OCI-LY3 (cell line): ENCODE results near the gene PIP5K1B.

ENCODE experiments used
- H2AFZ ChIP-seq: fragments of 200-600, 300-600 bp; shearing (Covaris generic); 2 replicates; pipeline ENCODE4 v1.6.0; 2014; ENCODE audit warnings: antibody characterized with exemption, low read depth, low read length
- H3K27ac ChIP-seq: fragments of 200-600, 300-600 bp; sonication (generic); 2 replicates; pipeline ENCODE4 v1.5.1; 2014; ENCODE audit warnings: mild to moderate bottlenecking, low read length, moderate library complexity, mixed read lengths
- H3K27me3 ChIP-seq: fragments of 200-600, 300-600 bp; sonication (generic); 2 replicates; pipeline ENCODE4 v1.6.1; 2014; ENCODE audit warnings: low read depth, low read length, mixed read lengths
- H3K36me3 ChIP-seq: fragments of 200-600, 300-600 bp; sonication (generic); replicated peaks from 2 replicates; pipeline ENCODE3; 2014; ENCODE audit warnings: low read depth, low read length, mixed read lengths
- H3K4me1 ChIP-seq: fragments of 300-600, 200-600 bp; sonication (generic); 2 replicates; pipeline ENCODE4 v1.6.1; 2014; ENCODE audit warnings: low read length, mixed read lengths
- H3K4me2 ChIP-seq: fragments of 200-600, 300-600 bp; sonication (generic); 2 replicates; pipeline ENCODE4 v1.6.1; 2014; ENCODE audit warnings: low read length, mixed read lengths
- H3K4me3 ChIP-seq: fragments of 300-600, 200-600 bp; sonication (generic); 2 replicates; pipeline ENCODE4 v1.5.1; 2014; ENCODE audit warnings: antibody characterized with exemption, mild to moderate bottlenecking, low read length, moderate library complexity
- H3K79me2 ChIP-seq: fragments of 300-600, 200-600 bp; shearing (Covaris generic); 2 replicates; pipeline ENCODE4 v1.6.1; 2014; ENCODE audit warnings: mild to moderate bottlenecking, low read length, mixed read lengths
- H3K9ac ChIP-seq: fragments of 300-600, 200-600 bp; shearing (Covaris generic); 2 replicates; pipeline ENCODE4 v1.6.0; 2014; ENCODE audit warnings: mild to moderate bottlenecking, low read length, moderate library complexity
- H3K9me3 ChIP-seq: fragments of 200-600, 300-600 bp; shearing (Covaris generic); 2 replicates; pipeline ENCODE4 v1.6.1; 2014; ENCODE audit warnings: low read length, mixed read lengths; ENCODE audit not compliant: insufficient read depth
- H4K20me1 ChIP-seq: fragments of 200-600, 300-600 bp; sonication (generic); 2 replicates; pipeline ENCODE4 v1.6.1; 2016; ENCODE audit warnings: low read length, mixed read lengths; ENCODE audit not compliant: insufficient read depth
- EZH2phosphoT487 ChIP-seq: fragments of 200-600 bp; shearing (Covaris generic); IDR thresholded peaks from 2 replicates; pipeline ENCODE4 v1.6.1; 2018; ENCODE audit warnings: antibody characterized with exemption, mixed run types, low read depth
- TF ChIP-seq, protein P1 (sequence below): fragments of 200-600, 300-600 bp; sonication (generic); IDR thresholded peaks from 2 replicates; pipeline ENCODE4 v1.5.1; 2014; ENCODE audit warnings: antibody characterized with exemption, low read length, low read depth

Gene PIP5K1B

DNA sequence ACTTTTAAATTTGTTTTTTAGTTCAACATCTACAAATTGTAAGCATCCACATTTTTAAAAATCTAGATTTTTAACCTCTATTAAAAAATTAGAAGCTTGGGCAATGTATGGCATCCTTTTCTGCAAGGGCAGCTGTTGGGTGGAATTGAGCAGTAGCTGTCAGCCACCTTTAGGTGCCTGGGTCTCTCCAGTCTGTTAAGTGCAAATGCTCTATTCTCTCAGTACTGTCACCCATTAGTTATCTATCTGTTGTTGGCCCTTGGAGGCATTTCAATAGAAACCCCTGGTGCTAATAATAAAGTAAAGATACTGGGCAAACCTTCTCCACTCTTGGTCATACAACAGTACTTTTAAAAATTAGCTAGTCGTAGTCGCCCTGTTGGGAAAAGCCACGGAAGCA lies 63.6 kb downstream of the PIP5K1B start:
- Histone ChIP-seq H3K27ac (no peak overlapping the region), H3K4me3 (no peak overlapping the region), H3K9me3 (no peaks in the 10 kb centered on the region), H3K79me2 (no peaks in the 10 kb centered on the region), H2AFZ (no peak overlapping the region), H3K36me3 (no peaks in the 10 kb centered on the region), H4K20me1 (no peaks in the 10 kb centered on the region), H3K4me1 (no peaks in the 10 kb centered on the region), H3K4me2 (no peak overlapping the region), H3K27me3 (peaks cover 4% of the 10 kb centered on the region), H3K9ac (no peak overlapping the region)
- TF ChIP-seq, protein P1, sequence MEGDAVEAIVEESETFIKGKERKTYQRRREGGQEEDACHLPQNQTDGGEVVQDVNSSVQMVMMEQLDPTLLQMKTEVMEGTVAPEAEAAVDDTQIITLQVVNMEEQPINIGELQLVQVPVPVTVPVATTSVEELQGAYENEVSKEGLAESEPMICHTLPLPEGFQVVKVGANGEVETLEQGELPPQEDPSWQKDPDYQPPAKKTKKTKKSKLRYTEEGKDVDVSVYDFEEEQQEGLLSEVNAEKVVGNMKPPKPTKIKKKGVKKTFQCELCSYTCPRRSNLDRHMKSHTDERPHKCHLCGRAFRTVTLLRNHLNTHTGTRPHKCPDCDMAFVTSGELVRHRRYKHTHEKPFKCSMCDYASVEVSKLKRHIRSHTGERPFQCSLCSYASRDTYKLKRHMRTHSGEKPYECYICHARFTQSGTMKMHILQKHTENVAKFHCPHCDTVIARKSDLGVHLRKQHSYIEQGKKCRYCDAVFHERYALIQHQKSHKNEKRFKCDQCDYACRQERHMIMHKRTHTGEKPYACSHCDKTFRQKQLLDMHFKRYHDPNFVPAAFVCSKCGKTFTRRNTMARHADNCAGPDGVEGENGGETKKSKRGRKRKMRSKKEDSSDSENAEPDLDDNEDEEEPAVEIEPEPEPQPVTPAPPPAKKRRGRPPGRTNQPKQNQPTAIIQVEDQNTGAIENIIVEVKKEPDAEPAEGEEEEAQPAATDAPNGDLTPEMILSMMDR, result no peak
- TF ChIP-seq EZH2phosphoT487, result no peak

DNA sequence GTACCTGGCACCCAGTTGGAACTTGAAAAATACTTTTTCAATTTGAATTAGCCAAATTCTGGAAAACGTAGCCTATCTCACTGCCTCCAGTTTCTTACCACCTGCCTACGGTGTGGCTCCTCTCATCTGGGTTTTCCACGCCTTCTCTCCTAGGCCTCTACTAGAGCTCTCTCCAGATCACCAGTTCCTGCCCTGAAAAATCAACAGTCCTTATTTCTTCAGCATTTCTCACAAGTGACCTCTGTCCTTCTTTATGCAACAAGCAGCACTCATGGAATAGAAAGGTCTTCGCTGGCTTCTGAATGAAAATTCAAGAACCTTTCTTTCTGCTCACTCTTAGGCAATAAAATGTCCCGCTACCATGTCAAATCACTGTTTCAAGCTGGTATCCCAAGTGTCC lies 64.8 kb downstream of the PIP5K1B start:
- H3K9ac ChIP-seq, result no peak overlapping the region
- H3K4me3 ChIP-seq, result no peak overlapping the region
- no peak overlapping the region for H3K27ac ChIP-seq
- H3K9me3 ChIP-seq, result no peaks in the 10 kb centered on the region
- H3K4me1 ChIP-seq, result no peaks in the 10 kb centered on the region
- H4K20me1 ChIP-seq, result no peaks in the 10 kb centered on the region
- H3K79me2 ChIP-seq, result no peaks in the 10 kb centered on the region
- TF ChIP-seq, protein P1, result no peak
- TF ChIP-seq EZH2phosphoT487, result no peak
- H3K36me3 ChIP-seq, result no peaks in the 10 kb centered on the region
- peaks cover 10% of the 10 kb centered on the region for H3K27me3 ChIP-seq
- H2AFZ ChIP-seq, result no peak overlapping the region
- no peak overlapping the region for H3K4me2 ChIP-seq

DNA sequence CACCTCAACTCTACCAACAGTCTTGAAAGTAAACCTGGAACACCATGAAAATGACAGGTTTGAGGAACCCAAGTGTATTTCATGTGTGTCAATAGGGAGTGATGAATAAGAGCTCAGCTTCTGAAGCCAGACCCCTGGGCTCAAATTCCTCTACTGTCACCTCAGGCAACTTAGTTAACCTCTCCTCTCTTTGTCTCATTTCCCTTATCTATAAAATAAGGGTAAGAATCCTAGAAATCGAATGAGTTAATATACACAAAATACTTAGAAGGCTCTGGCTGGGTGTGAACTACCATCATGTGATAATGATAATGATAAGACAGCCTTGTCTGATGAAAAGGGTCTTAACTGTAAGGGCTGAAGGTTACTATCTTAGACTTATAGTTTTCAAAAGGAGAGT lies 66.3 kb downstream of the PIP5K1B start:
- Histone ChIP-seq H3K27me3 (peaks cover 10% of the 10 kb centered on the region), H3K79me2 (no peaks in the 10 kb centered on the region), H3K27ac (no peak overlapping the region), H4K20me1 (no peaks in the 10 kb centered on the region), H3K4me2 (no peak overlapping the region), H3K4me1 (no peaks in the 10 kb centered on the region), H3K9me3 (no peaks in the 10 kb centered on the region), H3K4me3 (no peak overlapping the region), H3K9ac (no peak overlapping the region), H3K36me3 (no peaks in the 10 kb centered on the region), H2AFZ (no peak overlapping the region)
- TF ChIP-seq EZH2phosphoT487, result no peak
- TF ChIP-seq, protein P1, result no peak

DNA sequence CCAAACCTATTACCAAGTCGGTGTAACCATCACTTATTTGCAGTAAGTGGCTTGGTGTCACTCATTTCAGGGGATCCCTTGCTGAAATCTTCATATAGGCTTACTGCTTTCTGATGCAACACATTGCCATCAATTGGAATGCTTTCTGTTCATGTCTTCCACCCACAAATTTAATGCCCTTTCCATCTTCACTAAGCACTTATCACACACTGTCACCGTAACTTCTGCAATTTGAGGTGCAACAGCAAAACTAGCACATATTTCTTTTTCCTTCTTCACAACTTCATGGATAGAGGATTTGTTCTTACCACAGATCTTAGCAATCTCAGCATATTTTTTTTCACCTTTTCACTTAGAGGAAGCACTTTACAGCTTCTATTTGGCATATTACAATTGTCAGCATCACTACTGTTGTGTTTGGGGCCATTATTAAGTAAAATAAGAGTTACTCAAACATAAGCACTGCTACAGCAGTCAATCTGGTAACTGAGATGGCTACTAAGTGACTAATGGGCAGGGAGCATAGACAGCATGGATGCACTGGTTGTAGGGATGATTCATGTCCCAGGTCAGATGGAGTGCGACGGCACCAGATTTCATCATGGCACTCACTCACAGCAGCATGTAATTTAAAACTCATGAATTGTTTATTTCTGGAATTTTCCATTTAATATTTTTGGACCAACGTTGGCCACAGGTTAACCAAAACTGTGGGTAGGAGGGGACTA lies 70.1 kb downstream of the PIP5K1B start:
- Histone ChIP-seq H2AFZ (no peak overlapping the region), H3K4me3 (no peak overlapping the region), H3K79me2 (peaks cover under 1% of the 10 kb centered on the region; the same call in 1 of the 2 replicates), H3K27ac (no peak overlapping the region), H4K20me1 (no peaks in the 10 kb centered on the region), H3K4me2 (no peak overlapping the region), H3K27me3 (peaks cover 10% of the 10 kb centered on the region), H3K4me1 (peaks cover 3% of the 10 kb centered on the region; the same call in 1 of the 2 replicates), H3K36me3 (no peaks in the 10 kb centered on the region), H3K9ac (no peak overlapping the region), H3K9me3 (no peaks in the 10 kb centered on the region)
- TF ChIP-seq, protein P1, result no peak
- TF ChIP-seq EZH2phosphoT487, result no peak
